ENCODE measurements around the gene BNIP3.

BNIP3 gene

DNA sequence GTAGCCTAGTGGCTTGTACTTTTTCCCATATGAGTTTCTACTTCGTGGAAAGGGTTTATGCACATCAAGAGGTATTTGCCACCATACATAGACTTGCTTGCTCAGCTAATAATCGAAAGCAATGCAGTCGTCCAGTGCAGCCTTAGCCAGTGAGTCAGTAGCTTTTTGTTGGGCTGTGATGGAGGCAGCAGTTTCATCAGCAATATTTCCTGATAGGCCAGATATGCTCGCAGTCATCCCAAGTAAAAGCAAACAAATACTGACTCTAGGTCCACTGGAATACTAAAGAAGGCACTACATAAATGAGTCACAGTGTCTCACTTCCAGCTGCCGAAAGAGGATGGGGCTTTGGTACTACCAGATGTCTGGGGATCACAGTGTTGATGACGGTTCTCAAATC lies 2.1 kb upstream of the BNIP3 start:
- TF ChIP-seq CTCF (IDR thresholded peaks at IDR 0.05): no peak
- H3K36me3 ChIP-seq (ENCODE audit: control insufficient read depth, insufficient read depth, low read length): no peaks in the 10 kb centered on the region
- no peaks in the 10 kb centered on the region for H3K9me3 ChIP-seq (ENCODE audit: control insufficient read depth, low read length)
- H3K4me1 ChIP-seq: peaks cover 9% of the 10 kb centered on the region
- no peak overlapping the region for H2AFZ ChIP-seq
- no peak overlapping the region for H3K9ac ChIP-seq
- H3K4me2 ChIP-seq (ENCODE audit: low read length): no peak overlapping the region
- no peak overlapping the region for H3K27ac ChIP-seq
- no peaks in the 10 kb centered on the region for H3K27me3 ChIP-seq (ENCODE audit: control insufficient read depth, insufficient read depth, low read length)
- no peak overlapping the region for H3K4me3 ChIP-seq (ENCODE audit: low read depth, low read length)
- H3K79me2 ChIP-seq: no peaks in the 10 kb centered on the region

DNA sequence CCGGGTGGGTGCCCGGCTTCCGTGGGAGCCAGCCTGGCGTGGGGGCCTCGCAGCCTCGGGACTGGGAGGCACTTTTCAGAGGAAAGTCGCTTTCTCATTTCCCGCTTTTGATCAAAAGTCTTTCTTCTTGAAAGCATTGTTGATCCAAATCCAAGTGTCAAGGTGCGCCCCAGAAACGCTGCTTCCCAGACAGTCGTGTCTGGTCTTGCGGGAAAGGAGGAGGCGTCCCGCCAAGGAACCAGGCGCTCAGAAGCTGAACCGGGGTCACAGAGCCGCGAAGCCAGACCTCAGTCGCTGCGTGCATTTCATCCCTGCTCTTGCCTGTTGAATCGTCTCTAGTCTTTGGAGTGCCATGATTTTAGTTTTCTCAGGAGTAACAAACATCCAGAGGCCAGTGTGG lies 1.1 kb upstream of the BNIP3 start:
- peaks cover 9% of the 10 kb centered on the region for H3K4me1 ChIP-seq
- H3K9me3 ChIP-seq (ENCODE audit: control insufficient read depth, low read length): no peaks in the 10 kb centered on the region
- no peak overlapping the region for H3K27ac ChIP-seq
- peak overlapping the region; percentile 98 for H2AFZ ChIP-seq
- no peak overlapping the region for H3K4me3 ChIP-seq (ENCODE audit: low read depth, low read length)
- H3K4me2 ChIP-seq (ENCODE audit: low read length): peak overlapping the region; percentile 82
- no peaks in the 10 kb centered on the region for H3K36me3 ChIP-seq (ENCODE audit: control insufficient read depth, insufficient read depth, low read length)
- no peak for TF ChIP-seq CTCF (IDR thresholded peaks at IDR 0.05)
- no peak overlapping the region for H3K9ac ChIP-seq
- no peaks in the 10 kb centered on the region for H3K79me2 ChIP-seq
- H3K27me3 ChIP-seq (ENCODE audit: control insufficient read depth, insufficient read depth, low read length): no peaks in the 10 kb centered on the region

DNA sequence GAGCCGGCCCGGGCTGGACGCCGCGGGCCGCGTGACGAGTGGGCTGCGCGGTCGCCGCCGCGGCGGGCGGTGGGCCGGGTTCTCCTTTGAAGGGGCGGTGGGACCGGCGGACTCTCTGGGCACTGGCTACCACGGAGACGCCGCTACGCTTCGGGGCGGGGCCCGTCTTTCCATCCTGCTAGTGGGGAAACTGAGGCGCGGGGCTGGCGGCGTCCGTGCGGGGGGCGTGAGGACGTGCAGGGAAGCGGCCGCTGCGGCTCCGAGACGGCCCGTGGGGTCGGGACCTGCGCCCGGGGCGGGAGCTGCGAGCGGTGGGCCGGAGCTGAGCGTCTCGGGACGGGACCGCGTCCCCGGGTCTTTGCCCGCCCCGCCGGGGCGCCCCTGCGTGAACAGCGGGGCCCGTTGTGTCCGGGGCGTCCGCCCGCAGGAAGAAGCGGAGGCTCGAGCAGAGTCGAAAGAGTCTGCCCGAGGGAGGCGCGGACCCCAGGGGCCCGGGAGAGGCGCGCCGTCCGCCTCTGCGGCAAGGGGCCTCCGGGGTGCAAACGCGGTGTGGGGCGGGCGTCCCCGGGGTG lies 548 bp upstream of the BNIP3 start:
- Histone ChIP-seq H2AFZ (peak overlapping the region; percentile 98), H3K9me3 (ENCODE audit: control insufficient read depth, low read length) (no peaks in the 10 kb centered on the region), H3K4me1 (peaks cover 9% of the 10 kb centered on the region), H3K27me3 (ENCODE audit: control insufficient read depth, insufficient read depth, low read length) (no peaks in the 10 kb centered on the region), H3K9ac (no peak overlapping the region), H3K4me2 (ENCODE audit: low read length) (peak overlapping the region; percentile 82), H3K79me2 (no peaks in the 10 kb centered on the region), H3K36me3 (ENCODE audit: control insufficient read depth, insufficient read depth, low read length) (no peaks in the 10 kb centered on the region), H3K27ac (no peak overlapping the region), H3K4me3 (ENCODE audit: low read depth, low read length) (peak overlapping the region; percentile 67)
- no peak for TF ChIP-seq CTCF (IDR thresholded peaks at IDR 0.05)

DNA sequence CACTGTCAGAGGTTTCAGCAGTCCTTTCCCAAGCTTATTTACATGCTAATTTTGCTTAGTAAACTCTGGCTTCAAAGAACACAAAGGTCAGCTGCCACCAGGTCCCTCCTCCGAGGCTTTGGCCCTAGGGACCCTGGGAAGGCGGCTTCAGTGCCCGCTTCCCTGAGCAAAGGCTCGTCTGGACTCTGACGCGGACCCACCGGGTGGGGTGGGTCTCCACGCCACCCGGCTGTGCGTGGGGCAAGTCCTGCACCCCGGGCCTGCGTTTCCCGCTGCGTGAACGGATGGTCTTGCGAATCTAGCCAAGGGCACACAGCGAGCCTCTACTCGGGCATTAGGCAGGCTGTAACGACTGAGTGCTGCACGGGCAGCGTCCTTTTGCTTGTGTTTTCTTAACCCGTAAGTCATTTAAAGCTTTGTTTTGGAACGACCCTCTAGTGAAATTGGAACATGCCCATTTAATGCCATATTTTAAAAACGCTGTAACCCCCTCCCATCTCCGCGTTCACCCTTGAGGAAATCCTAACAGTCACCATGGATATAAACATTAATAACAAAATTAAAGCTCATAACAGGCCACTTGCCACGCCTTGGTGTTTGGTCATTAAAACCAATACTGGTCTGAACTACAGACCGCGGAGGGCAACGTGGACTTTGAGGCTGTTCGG lies 828 bp downstream of the BNIP3 start:
- Histone ChIP-seq H3K27ac (no peak overlapping the region), H3K4me1 (peaks cover 9% of the 10 kb centered on the region), H3K9me3 (ENCODE audit: control insufficient read depth, low read length) (no peaks in the 10 kb centered on the region), H3K4me2 (ENCODE audit: low read length) (peak overlapping the region; percentile 87), H3K27me3 (ENCODE audit: control insufficient read depth, insufficient read depth, low read length) (no peaks in the 10 kb centered on the region), H3K9ac (peak overlapping the region; percentile 4), H3K4me3 (ENCODE audit: low read depth, low read length) (peak overlapping the region; percentile 82), H3K79me2 (no peaks in the 10 kb centered on the region), H3K36me3 (ENCODE audit: control insufficient read depth, insufficient read depth, low read length) (no peaks in the 10 kb centered on the region), H2AFZ (peak overlapping the region; percentile 87)
- TF ChIP-seq CTCF (IDR thresholded peaks at IDR 0.05): no peak

DNA sequence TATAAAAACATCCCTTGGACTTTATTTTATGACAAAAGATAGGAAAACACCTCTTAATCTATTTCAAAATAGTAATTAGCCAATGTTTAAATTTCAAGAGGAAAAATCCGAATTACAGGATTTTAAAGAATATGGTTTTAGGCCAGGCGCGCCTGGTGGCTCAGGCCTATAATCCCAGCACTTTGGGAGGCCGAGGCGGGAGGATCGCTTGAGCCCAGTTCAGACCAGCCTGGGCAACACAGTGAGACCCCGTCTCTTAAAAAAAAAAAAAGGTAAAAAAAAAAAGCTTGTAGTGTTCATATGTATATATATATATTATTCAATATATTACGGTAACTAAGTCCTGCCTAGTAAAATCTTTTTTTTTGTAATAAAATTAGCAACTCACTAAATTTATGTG lies 1.4 kb downstream of the BNIP3 start:
- Histone ChIP-seq H3K79me2 (no peaks in the 10 kb centered on the region), H3K9ac (no peak overlapping the region), H2AFZ (no peak overlapping the region), H3K4me3 (ENCODE audit: low read depth, low read length) (no peak overlapping the region), H3K9me3 (ENCODE audit: control insufficient read depth, low read length) (no peaks in the 10 kb centered on the region), H3K36me3 (ENCODE audit: control insufficient read depth, insufficient read depth, low read length) (no peaks in the 10 kb centered on the region), H3K4me2 (ENCODE audit: low read length) (peak overlapping the region; percentile 87), H3K27ac (no peak overlapping the region), H3K27me3 (ENCODE audit: control insufficient read depth, insufficient read depth, low read length) (no peaks in the 10 kb centered on the region), H3K4me1 (peaks cover 9% of the 10 kb centered on the region)
- no peak for TF ChIP-seq CTCF (IDR thresholded peaks at IDR 0.05)

Measured in parathyroid adenoma (tissue), 2 donors.